Effector CD8-positive, alpha-beta T cell (primary cell): Measurements from ENCODE around the gene ADAMTS9.
"Not testable (repeated sequence)": the region's sequence is repeated elsewhere in the genome, so short reads cannot be mapped to it uniquely, and the experiment has no call there.

Experiments used
- DNase-seq: peaks from one replicate; lab custom pipeline; 2025; lab: John Stamatoyannopoulos, UW

ADAMTS9 gene

DNA sequence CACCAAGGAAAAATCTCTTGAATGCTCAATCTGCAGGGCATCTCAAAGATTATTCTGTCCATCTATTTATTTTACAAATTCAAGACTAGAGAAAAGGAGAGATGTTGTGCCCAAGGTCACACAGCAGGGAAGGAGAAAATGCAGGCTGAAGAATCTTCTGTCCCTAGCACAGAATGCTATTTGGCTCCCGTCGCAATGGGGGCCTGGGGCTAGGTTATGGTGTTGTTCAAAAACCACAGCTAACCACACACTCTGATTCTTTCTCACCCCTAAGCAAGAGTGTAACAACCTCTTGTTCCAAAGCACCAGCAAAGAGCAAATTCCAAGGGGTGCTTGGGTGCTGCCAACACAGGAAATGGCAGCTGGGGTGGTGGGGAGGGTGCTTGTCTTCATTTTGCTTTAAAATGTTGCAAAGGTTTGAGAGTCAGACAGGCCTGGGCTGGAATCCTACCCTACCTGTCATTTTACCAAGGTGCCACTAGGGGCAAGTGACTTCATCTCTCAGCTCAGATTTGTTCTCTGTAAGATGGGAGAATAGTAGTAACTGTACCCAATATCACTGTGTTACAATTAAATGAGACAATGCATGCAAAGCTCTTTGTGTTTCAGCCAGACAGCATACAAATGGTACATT lies 112.5 kb downstream of the ADAMTS9 start:
- DNase-seq = no peak

DNA sequence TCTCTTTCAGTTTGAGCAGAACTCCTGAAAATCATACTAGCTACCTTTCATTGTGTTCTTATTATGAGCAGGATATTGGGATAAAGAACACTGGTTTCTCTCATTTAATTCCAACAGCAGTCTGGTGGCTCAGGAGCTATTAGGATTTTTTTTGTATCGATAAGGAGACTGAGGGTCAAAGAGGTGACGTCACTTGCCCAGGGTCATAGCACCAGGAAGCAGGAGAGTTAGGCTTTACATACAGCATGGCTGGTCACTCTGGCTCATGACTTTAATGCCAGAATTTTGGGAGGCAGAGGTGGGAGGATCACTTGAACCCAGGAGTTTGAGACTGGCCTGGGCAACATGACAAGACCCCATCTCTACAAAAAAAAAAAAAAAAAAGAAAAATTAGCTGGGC lies 113.6 kb downstream of the ADAMTS9 start:
- no peak for DNase-seq

DNA sequence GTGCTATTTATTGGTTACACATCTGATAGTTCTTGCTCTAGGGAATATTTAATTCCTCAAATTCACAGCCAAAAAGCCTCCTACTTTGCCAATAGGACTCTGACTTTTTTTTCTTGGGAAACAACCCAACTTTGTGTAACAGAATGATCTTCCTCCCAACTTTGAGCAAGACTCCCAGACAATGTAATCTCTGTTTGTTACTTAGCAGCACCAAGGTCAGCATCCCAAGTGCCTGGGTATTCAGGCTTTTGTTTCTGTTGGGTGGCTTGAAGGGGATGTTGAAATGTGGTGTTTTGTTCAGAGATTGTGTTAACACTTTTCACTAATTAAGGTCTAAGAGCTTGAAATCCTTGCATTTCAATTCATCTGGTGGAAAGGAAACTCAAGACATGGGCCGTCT lies 115.8 kb downstream of the ADAMTS9 start:
- no peak for DNase-seq

DNA sequence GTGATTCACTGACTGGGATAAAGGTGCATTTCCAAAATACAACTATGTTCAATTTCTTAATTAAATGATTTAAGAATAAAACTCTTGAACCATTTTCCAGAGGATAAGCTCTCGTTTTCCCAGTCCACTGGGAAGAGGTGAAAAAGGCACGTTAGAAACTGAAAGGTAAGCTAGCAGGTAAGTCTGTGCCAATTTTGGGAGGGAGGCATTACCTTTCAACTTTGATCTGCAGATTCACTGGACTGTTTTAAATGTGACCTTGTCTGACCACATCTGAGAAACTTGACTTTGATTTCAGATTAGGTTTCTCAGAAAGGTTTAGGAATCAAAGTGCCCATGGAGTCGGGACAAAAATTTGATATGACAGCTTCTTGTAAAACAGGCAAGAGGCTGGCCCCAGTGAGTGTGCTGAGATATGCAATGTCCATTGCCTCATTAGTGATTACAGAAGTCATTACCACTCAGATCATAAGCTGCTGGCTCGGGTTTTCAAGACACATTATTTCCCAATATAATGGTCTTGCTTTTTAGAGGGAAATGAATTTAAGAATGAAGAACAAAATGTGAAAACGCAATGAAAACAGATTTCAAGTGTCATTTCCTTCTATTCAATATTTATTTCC lies 118.8 kb downstream of the ADAMTS9 start:
- DNase-seq = no peak

DNA sequence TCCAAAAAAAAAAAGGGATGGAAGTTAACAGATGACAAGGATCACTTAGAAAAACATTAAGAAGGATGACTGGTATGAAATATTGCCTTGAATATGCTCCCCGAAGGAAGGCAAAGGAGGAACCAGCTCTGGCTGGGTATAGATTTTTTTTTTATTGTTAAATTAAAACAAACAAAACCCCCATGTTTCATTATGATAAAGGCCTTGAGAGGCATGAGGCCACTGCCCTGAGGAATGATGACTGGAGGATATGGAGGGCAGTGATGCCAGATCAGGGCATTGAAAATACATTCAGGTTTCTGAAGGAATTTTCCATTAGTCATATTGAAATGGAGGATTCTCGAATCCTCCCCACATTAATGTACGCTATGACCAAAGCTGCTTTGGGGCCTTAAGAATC lies 120.9 kb downstream of the ADAMTS9 start:
- DNase-seq = no peak

DNA sequence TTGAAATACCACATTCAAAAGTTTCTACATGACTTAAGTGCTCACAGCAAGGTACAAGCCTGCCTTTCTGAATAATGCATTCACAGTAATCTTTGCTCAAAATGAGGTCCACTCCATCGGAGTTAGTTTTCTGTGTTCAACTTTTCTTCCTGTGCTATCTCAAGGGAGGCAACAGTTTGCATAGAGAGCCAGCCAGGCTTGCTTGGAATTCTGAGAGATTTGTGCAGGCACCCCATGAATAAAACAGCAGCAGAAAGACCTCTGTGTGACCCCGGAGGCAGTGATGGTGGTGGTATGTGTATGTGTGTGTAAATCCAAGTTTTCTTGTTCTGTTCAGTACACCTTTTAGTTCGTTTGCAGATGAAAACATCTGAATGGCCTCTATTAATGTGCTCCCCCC lies 124.0 kb downstream of the ADAMTS9 start:
- DNase-seq = no peak

DNA sequence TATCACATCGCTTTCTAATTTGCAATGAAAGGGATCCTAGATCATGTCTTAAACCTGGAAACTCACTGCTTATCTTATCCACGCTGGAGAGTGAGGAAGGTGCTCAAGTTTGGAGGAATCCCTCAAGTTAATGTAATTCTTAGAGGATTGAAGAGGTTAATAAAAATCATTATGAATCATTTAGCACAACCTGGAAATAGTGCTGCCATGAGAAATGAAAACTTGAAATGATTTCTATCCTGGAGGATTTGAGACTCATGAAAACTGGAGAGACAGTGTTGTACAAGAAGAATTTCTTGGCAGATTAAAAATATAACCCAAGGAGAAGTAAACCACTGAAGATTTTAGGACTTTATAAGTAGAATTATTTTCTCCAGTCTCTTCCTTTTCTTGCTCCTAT lies 125.9 kb downstream of the ADAMTS9 start:
- DNase-seq = no peak

DNA sequence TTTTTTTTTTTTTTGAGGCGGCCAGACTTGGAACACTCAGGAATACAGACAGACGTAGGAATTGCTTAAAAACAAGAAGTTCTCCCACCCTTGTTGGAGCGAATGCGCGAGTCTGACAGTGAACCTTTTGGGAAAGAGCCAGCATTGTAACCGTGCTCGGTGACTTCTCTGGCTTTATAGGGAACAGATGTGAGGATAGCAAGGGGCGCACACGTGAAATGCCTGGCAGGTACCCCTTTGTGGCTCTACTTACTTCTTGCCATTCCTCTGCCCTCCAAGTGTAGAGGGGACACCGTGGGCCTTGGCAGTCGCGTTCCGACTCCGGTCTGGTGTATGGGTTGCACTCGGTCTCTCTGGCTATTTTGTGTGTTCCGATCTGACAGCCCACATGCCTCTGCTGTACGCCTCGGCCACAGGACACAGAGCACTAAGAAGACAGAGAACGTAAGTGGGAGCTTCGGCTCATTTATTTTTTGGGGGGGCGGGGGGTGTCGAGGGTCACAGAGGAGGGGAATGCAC lies 126.4 kb downstream of the ADAMTS9 start:
- DNase-seq = no peak

DNA sequence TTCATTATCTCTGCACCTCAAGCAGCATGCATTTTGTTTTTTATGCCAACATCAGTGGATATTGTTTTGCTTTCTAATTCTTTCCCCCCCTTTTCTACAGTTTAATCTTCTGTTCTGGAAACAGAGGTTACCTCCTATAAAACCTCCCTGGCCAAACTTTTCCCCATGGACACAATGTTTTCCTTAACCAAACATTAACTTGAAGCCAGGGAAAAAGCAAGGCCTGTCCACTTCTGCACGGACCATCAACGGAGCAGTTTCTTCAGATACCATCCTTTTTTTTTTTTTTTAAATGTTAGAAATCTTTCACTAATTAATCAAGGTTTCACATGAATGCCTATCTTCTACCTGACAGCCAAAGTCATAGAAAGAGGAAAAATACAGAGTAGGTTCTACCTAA lies 127.0 kb downstream of the ADAMTS9 start:
- no peak for DNase-seq

DNA sequence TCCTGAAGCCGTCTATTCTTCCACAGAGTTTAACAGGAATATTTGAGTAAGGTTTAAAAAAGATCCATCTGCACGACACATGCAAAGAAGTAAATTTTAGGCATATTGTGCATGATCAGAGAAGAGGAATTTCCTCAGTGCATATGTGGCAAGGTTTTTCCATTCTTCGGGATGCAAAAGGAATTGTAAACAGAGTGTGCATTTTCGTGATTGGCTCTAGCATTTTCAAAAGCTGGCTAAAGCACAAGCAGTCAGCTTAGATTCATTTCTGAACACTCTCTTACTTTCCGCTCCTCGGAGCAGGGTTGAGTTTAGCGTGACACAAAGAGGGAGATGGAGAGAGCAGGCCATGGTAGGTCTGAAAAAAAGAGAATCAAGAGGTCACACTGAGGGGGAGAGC lies 128.2 kb downstream of the ADAMTS9 start:
- no peak for DNase-seq

DNA sequence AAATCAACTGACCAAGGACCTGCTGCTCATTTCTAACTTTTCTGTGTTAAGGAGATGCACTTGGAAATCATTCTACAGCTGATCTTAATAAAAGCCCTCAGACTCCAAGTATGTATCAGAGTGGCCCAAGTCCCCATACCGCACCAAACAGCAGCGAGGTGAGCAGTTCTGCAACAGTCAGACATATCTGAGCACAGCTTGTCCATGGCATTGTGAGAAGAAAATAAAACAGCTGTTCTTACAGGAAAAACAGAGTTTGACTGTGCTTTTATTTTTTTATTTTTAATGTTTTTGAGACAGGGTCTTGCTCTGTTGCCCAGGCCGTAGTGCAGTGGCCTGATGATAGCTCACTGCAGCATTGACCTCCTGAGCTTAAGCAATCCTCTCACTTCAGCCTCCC lies 131.8 kb downstream of the ADAMTS9 start:
- DNase-seq = no peak

DNA sequence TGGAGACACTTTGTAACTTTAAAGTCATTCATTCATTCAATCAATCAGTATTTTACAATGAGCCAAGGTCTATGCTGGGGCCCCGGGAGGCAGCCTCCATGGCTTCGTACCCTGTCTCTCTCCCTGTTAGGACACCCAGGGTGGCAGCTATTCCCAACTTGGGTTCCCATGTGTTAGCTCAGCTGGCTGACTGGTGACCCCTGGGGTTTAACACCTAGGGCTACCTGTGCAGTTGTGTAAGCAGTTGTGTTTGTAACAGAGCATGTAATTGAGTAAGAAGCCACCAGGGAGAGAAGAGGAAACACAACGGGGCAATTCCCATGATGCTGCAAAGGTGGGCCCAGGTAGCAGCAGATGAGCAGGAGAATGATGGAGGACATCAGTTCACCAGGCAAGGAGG lies 132.4 kb downstream of the ADAMTS9 start:
- DNase-seq = no peak

DNA sequence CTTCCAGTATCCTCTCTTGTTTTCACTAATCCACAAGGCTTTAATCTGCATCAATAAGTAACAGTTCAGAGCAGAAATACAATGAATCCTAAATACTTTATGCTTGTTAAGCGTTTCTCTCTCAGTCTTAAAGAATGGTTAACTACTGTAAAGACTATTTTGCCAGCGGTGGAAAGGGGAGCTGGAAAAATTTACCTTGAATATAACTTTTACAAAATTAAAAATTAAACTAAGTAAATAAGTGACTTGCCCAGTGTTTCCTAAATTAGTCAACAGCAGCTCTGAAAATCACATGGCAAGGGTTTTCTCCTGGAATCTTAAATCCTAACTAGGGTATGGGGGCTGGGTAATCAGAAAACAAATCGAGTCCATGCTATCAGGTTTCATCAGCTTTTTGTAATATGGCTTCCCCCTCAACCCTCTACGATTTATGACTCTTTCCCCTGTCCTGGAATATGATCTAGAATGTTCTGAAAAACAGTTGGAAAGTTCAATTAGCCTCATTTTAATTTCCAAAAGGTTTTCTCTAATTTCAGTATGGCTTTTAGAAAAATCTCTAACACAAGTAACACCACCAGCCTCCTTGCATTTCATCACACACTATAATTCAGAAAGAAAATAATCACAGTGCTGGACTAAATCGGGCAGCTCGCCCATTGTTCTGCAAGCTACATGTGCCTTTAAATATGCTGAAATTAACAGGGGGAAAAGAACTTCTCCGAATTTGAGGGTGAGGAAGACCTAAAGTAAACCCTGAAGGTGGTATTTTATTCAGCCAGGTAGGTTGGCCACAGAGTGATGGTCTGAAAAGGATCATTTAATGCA lies 133.5 kb downstream of the ADAMTS9 start:
- no peak for DNase-seq

DNA sequence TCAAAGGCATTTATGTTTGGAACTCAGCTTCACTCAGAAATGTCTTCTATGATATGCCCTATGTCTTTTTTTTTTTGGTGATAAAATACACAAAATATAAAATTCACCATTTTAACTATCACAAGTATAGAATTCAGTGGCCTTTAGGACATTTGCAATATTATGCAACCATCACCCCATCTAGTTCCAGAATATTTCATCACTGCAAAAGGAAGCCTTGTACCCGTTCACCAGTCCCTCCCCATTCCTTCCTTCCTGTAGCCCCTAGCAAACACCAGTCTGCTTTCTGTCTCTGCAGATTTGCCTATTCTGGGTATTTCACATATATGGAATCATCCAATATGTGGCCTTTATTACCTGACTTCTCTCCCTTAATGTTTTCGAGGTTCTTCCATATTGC lies 134.8 kb downstream of the ADAMTS9 start:
- DNase-seq = no peak

DNA sequence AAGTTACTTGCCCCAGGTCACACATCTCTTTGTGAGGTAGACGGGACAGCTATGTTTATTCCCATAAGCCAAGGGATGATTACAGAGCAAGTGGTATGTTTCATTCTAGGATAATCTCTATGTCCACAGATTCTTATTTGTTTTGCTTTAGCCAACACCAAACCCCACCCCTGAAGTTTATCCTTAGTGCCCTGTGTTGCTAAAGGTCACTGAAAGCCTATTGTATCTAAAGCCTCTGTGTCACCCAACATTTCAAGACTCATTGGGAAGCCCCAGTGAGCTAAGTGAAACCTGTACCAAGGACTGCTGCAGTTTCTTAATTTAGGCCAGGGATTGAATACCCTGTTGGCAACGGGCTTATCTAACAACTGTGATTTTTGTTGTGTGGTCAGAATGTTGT lies 135.6 kb downstream of the ADAMTS9 start:
- no peak for DNase-seq

DNA sequence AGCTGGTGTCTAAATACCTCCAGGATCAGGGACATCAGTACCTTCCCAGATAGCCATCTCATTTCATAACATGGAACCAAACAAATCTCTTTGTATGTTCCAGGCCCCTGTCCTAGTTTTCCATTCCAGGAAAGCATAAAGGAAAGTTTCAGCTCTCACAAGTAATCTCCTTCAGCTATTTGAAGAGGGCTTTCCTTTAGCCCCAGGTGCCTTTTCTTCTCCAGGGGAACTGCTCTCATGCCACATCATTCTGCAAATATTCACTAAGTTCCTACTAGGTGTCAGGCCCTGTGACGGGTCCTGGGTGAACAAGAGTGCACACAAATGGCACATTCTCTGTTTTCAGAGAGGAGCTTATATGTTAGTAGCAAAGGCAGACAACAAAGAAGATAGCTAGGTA lies 136.1 kb downstream of the ADAMTS9 start:
- no peak for DNase-seq

DNA sequence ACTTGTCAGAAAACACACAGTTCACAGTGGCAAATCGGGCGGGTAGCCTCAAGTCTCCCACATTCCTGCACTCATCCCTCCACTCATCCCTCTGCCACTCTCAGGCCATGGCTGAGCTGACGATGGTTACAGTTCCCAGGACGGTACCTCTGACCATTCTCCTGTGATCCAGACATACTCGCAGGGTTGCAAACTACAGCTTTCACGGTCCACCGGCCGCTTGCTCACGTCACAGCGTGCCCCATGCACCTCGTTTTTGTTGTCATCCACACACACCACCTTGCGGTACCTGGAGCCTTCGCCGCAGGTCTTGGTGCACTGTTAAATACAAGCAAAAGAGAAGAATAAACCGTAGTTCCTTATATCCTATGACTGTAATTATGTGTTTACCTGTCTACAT lies 137.1 kb downstream of the ADAMTS9 start:
- DNase-seq = no peak

DNA sequence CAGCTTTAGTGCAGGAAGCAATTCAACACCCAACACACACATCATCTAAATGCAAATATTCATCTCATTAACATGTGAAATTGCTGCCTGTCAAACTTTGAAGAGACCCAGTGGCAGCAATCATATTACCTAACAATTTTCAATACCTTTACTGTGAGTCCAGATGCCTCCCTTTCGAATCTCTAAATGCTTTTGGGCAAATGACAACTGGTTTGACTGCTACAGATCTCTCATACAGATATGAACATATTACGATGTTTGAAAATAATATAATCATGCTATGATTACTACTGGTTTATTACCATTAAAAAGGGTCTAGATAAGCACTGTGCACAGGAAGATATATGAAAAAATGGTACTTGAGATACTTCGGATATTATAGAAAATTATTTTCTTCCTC lies 137.9 kb downstream of the ADAMTS9 start:
- no peak for DNase-seq

DNA sequence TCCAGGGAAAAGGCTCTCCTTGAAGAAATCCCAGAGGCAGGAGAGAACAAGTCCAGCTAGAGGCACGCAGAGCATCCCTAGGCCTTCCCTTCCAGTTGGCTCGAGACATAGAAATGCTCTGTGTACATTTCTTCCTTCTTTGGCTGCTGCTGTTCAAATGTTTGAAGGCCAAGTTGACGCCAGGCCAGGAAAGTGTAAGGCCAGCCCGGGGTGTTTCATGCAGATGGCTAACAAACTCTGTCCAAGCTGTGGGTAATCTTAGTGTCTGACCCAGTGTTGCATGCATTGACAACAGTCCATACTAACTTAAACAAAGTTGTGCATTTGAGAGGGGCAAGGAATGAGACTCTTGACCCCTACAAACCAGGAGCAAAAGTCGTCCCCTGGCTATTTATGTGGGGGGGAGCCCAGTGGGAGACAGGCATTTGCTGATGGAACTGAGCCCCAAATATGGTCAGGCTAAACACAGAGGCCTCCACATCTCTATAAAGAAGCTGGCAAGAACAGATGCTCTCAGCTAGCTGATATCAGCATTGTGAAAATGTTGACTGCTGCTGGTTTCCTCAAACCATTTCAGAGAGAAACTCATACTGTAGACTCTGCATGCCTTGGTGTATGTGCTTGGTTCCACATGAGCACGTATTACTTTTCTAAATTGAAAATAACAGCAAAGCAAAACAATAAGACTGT lies 139.5 kb downstream of the ADAMTS9 start:
- DNase-seq = no peak

DNA sequence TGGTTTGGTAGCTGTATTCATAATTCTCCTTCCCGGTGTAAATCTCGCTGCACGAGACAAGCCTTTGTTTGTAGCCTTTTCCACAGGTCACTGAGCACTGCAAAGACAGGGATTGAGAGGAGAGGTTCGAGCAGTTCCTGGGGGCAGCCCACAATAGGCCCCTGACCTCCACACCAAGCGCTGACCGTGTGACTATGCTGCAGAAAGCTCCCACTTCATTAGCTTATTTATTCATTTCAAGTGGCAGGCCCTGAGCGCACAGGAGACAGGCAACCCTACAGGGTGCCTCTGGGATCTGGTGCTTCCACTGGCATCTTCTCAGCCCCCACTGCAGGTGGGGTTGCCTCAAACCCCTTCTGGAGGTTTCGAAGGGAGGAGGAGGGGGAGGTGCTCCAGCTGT lies 140.9 kb downstream of the ADAMTS9 start:
- no peak for DNase-seq

DNA sequence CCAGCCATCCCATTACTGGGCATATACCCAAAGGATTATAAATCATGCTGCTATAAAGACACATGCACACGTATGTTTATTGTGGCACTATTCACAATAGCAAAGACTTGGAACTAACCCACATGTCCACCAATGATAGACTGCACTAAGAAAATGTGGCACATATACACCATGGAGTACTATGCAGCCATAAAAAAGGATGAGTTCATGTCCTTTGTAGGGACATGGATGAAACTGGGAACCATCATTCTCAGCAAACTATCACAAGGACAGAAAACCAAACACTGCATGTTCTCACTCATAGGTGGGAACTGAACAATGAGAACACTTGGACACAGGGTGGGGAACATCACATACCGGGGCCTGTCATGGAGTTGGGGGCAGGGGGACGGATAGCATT lies 142.6 kb downstream of the ADAMTS9 start:
- not testable (repeated sequence) for DNase-seq

DNA sequence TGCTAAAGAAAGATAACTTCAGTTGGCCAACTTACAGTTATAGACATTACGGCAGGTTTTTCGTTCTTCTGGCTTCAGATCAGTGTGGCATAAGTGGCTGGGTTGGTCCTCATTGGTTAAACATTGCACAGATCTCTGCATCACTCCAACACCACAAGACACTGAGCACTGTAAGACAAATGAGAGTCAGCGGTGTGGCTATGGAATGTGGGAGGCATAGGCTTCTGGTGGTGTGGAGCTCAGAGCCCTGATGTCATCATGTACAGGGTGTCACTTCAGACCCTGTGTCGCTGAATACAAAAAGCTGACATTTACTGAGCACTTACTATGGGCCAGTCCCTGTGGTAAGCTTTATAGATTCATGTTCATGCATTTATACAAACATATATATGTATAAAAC lies 146.0 kb downstream of the ADAMTS9 start:
- no peak for DNase-seq
